HepG2 (cell line): Measurements from ENCODE around the gene NFATC2. TPM values are rescaled to one million over a fixed set of nuclear protein-coding genes. Genes with fewer than 3 reads are reported as not detected.
A peak's percentile ranks its signal among the peaks of the same experiment; 100 is the strongest.

Experiments used
- ATF1 ChIP-seq: IDR thresholded peaks from 2 replicates; pipeline ENCODE4 v1.6.1; 2016; ENCODE audit warnings: mild to moderate bottlenecking, control low read depth
- DBP ChIP-seq: sonication (generic); formaldehyde crosslinking; IDR thresholded peaks from 2 replicates; pipeline ENCODE4 v1.4.0; 2020; ENCODE audit warnings: missing genetic modification reagents; ENCODE audit errors: not compliant biosample characterization
- DR1 ChIP-seq: sonication (generic); formaldehyde crosslinking; IDR thresholded peaks from 2 replicates; pipeline ENCODE4 v1.8.0; 2021; ENCODE audit warnings: mild to moderate bottlenecking, missing genetic modification reagents, inconsistent platforms
- ETS1 ChIP-seq: sonication (generic); formaldehyde crosslinking; IDR thresholded peaks from 2 replicates; pipeline ENCODE4 v1.4.0; 2020; ENCODE audit warnings: missing genetic modification reagents
- HNRNPH1 ChIP-seq: fragments of 200-400 bp; formaldehyde crosslinking; optimal IDR thresholded peaks from 2 replicates; pipeline ENCODE3; 2017; ENCODE audit warnings: mild to moderate bottlenecking, low read depth, low read length
- HOXA5 ChIP-seq: sonication (generic); formaldehyde crosslinking; IDR thresholded peaks from 2 replicates; pipeline ENCODE4 v1.4.0; 2020; ENCODE audit warnings: missing genetic modification reagents
- MBNL3 ChIP-seq: fragments of 250-450 bp; sonication (Bioruptor Pico); conservative IDR thresholded peaks from 2 replicates; pipeline ENCODE4 v1.8.0; 2022; ENCODE audit warnings: mild to moderate bottlenecking, inconsistent platforms
- MED13 ChIP-seq: sonication (generic); formaldehyde crosslinking; IDR thresholded peaks from 2 replicates; pipeline ENCODE4 v1.5.0; 2020; ENCODE audit warnings: missing genetic modification reagents
- NFE2L1 ChIP-seq: sonication (generic); formaldehyde crosslinking; IDR thresholded peaks from 2 replicates; pipeline ENCODE4 v1.4.0; 2020; ENCODE audit warnings: missing genetic modification reagents, mild to moderate bottlenecking, borderline replicate concordance
- NPAS2 ChIP-seq: sonication (generic); formaldehyde crosslinking; IDR thresholded peaks from 2 replicates; pipeline ENCODE4 v1.8.0; 2022; ENCODE audit warnings: mild to moderate bottlenecking, missing genetic modification reagents, borderline replicate concordance
- NRL ChIP-seq: sonication (generic); formaldehyde crosslinking; IDR thresholded peaks from 2 replicates; pipeline ENCODE4 v1.5.0; 2020; ENCODE audit warnings: missing genetic modification reagents, mild to moderate bottlenecking, moderate library complexity, borderline replicate concordance
- POGZ ChIP-seq: sonication (generic); formaldehyde crosslinking; IDR thresholded peaks from 2 replicates; pipeline ENCODE4 v1.4.0; 2020; ENCODE audit warnings: mild to moderate bottlenecking, missing genetic modification reagents
- REL ChIP-seq: sonication (generic); formaldehyde crosslinking; conservative IDR thresholded peaks from 2 replicates; pipeline ENCODE4 v1.8.0; 2022; ENCODE audit warnings: mild to moderate bottlenecking, missing genetic modification reagents, moderate library complexity
- SMYD3 ChIP-seq: sonication (generic); formaldehyde crosslinking; IDR thresholded peaks from 2 replicates; pipeline ENCODE4 v1.8.1; 2023; ENCODE audit warnings: mild to moderate bottlenecking, missing genetic modification reagents
- SNAI1 ChIP-seq: sonication (generic); formaldehyde crosslinking; IDR thresholded peaks from 2 replicates; pipeline ENCODE4 v1.5.0; 2020; ENCODE audit warnings: mild to moderate bottlenecking, missing genetic modification reagents, borderline replicate concordance
- TBL1XR1 ChIP-seq: fragments of 150-350 bp; IDR thresholded peaks from 2 replicates; pipeline ENCODE4 v1.6.1; 2014; ENCODE audit warnings: borderline replicate concordance, low read length; ENCODE audit not compliant: partially characterized antibody
- THAP11 ChIP-seq: IDR thresholded peaks from 2 replicates; pipeline ENCODE4 v1.6.1; 2016; ENCODE audit warnings: missing biosample characterization, missing genetic modification reagents
- U2AF1 ChIP-seq: fragments of 200-400 bp; formaldehyde crosslinking; optimal IDR thresholded peaks from 2 replicates; pipeline ENCODE3; 2017; ENCODE audit warnings: mild to moderate bottlenecking, low read depth, low read length
- ZBTB7B ChIP-seq: sonication (generic); formaldehyde crosslinking; IDR thresholded peaks from 2 replicates; pipeline ENCODE4 v1.4.0; 2020; ENCODE audit warnings: missing genetic modification reagents
- ZC3H13 ChIP-seq: sonication (generic); formaldehyde crosslinking; IDR thresholded peaks from 2 replicates; pipeline ENCODE4 v1.8.1; 2023; ENCODE audit warnings: mild to moderate bottlenecking, missing genetic modification reagents, moderate library complexity
- ZMYM2 ChIP-seq: sonication (generic); formaldehyde crosslinking; IDR thresholded peaks from 2 replicates; pipeline ENCODE4 v1.8.0; 2022; ENCODE audit warnings: mild to moderate bottlenecking, missing genetic modification reagents
- ZNF20 ChIP-seq: sonication (generic); formaldehyde crosslinking; IDR thresholded peaks from 2 replicates; pipeline ENCODE4 v1.4.0; 2020; ENCODE audit warnings: mild to moderate bottlenecking, moderate library complexity, missing genetic modification reagents
- ZNF337 ChIP-seq: sonication (generic); formaldehyde crosslinking; IDR thresholded peaks from 2 replicates; pipeline ENCODE4 v1.5.1; 2020; ENCODE audit warnings: missing genetic modification reagents, low read depth, mild to moderate bottlenecking, borderline replicate concordance
- ZNF460 ChIP-seq: sonication (generic); formaldehyde crosslinking; IDR thresholded peaks from 2 replicates; pipeline ENCODE4 v1.5.1; 2020; ENCODE audit warnings: missing genetic modification reagents, mild to moderate bottlenecking, borderline replicate concordance
- ZNF530 ChIP-seq: sonication (generic); formaldehyde crosslinking; IDR thresholded peaks from 2 replicates; pipeline ENCODE4 v1.5.0; 2020; ENCODE audit warnings: low read depth, mild to moderate bottlenecking, missing genetic modification reagents
- ZNF782 ChIP-seq: sonication (generic); formaldehyde crosslinking; IDR thresholded peaks from 2 replicates; pipeline ENCODE4 v1.4.0; 2020; ENCODE audit warnings: missing genetic modification reagents, mild to moderate bottlenecking, borderline replicate concordance
- ZNF792 ChIP-seq: IDR thresholded peaks from 2 replicates; pipeline ENCODE4 v1.6.1; 2016
- ZNF839 ChIP-seq: sonication (generic); formaldehyde crosslinking; IDR thresholded peaks from 2 replicates; pipeline ENCODE4 v1.4.0; 2020; ENCODE audit warnings: missing genetic modification reagents, mild to moderate bottlenecking, borderline replicate concordance
- polyA plus RNA-seq, 8 experiments: library from polyadenylated mRNA; depleted of rRNA in 3 of 8; stranded (reverse) in 7 of 8; unstranded in 1 of 8; fragments of >200 nt; fragmentation: Illumina TruSeq in 4 of 8; extraction: Trizol in 4 of 8; gene quantifications; 2 replicates each; pipeline versions ENCODE4 v1.2.1 to v1.2.3, GENCODE V29; 2011 to 2016; ENCODE audit warnings: low read depth in 4 of 8, missing spikeins in 1 of 8, mixed read lengths in 1 of 8; ENCODE audit not compliant: insufficient read depth in 1 of 8
- total RNA-seq, 5 experiments: library from RNA; depleted of rRNA; stranded (reverse); fragments of >200 nt; fragmentation: Illumina TruSeq; extraction: Trizol; gene quantifications; 2 replicates each; pipeline ENCODE4 v1.2.3, GENCODE V29; 2016; ENCODE audit warnings: low read depth in 1 of 5
- TF ChIP-seq, protein P1 (sequence below): sonication (generic); formaldehyde crosslinking; IDR thresholded peaks from 2 replicates; pipeline ENCODE4 v1.9.0; 2021; ENCODE audit warnings: missing genetic modification reagents, mild to moderate bottlenecking, borderline replicate concordance

NFATC2 gene
- total and polyA plus RNA-seq, 2 of the 13 experiments (the other 11 are each of a cell fraction or from before 2014, with no cell fraction given), result 1.9 to 3.3 TPM

DNA sequence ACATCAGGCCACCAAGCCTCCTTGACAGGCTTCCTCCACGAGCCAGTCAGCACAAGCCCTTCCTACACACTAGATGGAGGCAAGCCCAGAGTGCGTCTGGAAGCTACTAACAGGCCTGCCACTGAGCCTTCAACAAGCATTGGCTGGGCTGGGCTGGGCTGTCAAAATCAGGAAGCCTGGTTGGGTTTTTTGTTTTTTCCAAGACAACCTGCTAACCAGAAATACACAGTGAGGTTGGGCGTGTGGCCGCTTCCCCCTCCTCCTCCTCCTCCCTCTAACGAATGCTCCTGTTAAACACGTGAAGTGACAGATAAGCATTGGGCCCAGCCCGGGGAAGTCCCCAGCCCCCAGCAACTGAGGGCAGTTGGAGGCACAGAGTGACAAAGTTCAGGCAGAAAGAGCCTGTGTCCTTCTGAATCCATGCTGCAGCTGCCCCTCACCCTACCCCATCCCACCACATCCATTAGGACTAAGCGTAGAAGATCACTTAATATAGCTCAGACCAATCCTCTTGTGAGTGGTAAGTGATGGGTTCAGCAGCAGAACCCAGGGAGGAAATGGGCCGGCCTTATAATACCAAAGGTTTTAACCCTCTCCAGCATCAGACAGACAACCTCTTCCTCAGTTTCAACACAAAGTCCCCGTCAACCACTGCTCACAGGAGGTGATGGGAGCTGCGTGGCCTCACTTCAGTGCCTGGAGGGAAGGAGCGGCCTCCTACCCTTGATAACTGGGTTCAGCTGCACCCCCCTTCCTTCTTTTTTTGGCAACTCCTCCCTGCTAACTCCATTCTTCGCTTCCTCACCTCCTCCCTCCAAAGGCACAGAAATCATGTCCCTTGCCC is 1.1 kb downstream of the NFATC2 start (continued):
- TF ChIP-seq ZNF530 (no peak), U2AF1 (peak; percentile 76), ZNF337 (CRISPR knock-in tag) (no peak), HNRNPH1 (no peak), ZNF460 (no peak), ZNF839 (no peak), DR1 (CRISPR knock-in tag) (no peak), NRL (CRISPR knock-in tag) (peak; percentile 6; the same call in 1 of the 2 replicates), MED13 (CRISPR knock-in tag) (no peak), TBL1XR1 (no peak), NFE2L1 (CRISPR knock-in tag) (no peak), MBNL3 (CRISPR knock-in tag) (no peak), ATF1 (no peak), ZBTB7B (CRISPR knock-in tag) (peak; percentile 73), REL (no peak), THAP11 (peak; percentile 41), SMYD3 (CRISPR knock-in tag) (0 out of 2 replicates have a peak, but pooled peaks have one; percentile 74), HOXA5 (0 out of 2 replicates have a peak, but pooled peaks have one; percentile 25), ZC3H13 (CRISPR knock-in tag) (no peak), ZNF792 (no peak; the same call in 1 of the 2 replicates), DBP (no peak), ZNF782 (CRISPR knock-in tag) (peak; percentile 75; the same call in 1 of the 2 replicates), ETS1 (CRISPR knock-in tag) (no peak), SNAI1 (CRISPR knock-in tag) (no peak), POGZ (0 out of 2 replicates have a peak, but pooled peaks have one; percentile 27), ZNF20 (CRISPR knock-in tag) (no peak), ZMYM2 (CRISPR knock-in tag) (no peak), NPAS2 (CRISPR knock-in tag) (0 out of 2 replicates have a peak, but pooled peaks have one; percentile 0)
- TF ChIP-seq, protein P1, sequence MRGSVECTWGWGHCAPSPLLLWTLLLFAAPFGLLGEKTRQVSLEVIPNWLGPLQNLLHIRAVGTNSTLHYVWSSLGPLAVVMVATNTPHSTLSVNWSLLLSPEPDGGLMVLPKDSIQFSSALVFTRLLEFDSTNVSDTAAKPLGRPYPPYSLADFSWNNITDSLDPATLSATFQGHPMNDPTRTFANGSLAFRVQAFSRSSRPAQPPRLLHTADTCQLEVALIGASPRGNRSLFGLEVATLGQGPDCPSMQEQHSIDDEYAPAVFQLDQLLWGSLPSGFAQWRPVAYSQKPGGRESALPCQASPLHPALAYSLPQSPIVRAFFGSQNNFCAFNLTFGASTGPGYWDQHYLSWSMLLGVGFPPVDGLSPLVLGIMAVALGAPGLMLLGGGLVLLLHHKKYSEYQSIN, result no peak
